Subcutaneous adipose tissue (tissue), 4 donors: ENCODE measurements around the gene WSB1. TPM values are rescaled to one million over a fixed set of nuclear protein-coding genes. Genes with fewer than 3 reads are reported as not detected.

ENCODE experiments used
- CTCF ChIP-seq: fragments of 450-650 bp; IDR thresholded peaks from one replicate; pipeline ENCODE4 v1.5.1; 2016; ENCODE audit warnings: low read depth, mild to moderate bottlenecking, control low read depth, antibody characterized with exemption, moderate library complexity
- small RNA-seq: library from RNA; depleted of rRNA; stranded (forward); fragments of <200 nt; gene quantifications from one replicate; pipeline ENCODE3, GENCODE V24; 2016
- total RNA-seq, 4 donors: library from RNA; depleted of rRNA; stranded (reverse); fragments of >200 nt; gene quantifications; one replicate each; pipeline ENCODE4 v1.1.0, GENCODE V29; 2016

Gene WSB1
- total RNA-seq, 4 donors from 2014 or later: 134 to 187 (median 158) TPM

GRCh38 chr17:27357236-27357635, 63.3 kb downstream of the WSB1 start:
- TF ChIP-seq CTCF: no peak

GRCh38 chr17:27360507-27360906, 66.6 kb downstream of the WSB1 start:
- TF ChIP-seq CTCF: no peak

- no peak for TF ChIP-seq CTCF
These were observed 67.8 kb downstream of the WSB1 start for GRCh38 chr17:27361695-27362094.

GRCh38 chr17:27362503-27362902, 68.6 kb downstream of the WSB1 start:
- TF ChIP-seq CTCF: no peak

- no peak for TF ChIP-seq CTCF
These were observed 69.0 kb downstream of the WSB1 start for GRCh38 chr17:27362909-27363308.

- TF ChIP-seq CTCF: no peak
These were observed 69.4 kb downstream of the WSB1 start for GRCh38 chr17:27363326-27363725.

Small RNA genes within 50 kb of the gene (small RNA-seq; reads per million reads assigned to genes)
- not detected for gene MIR4522

Other genes starting within 250 kb of the WSB1 start
- gene KSR1, start 162.3 kb downstream of the WSB1 start, total RNA-seq: 10 to 100 TPM; 21.9 to 34.1 (median 29.0) TPM